Tibial nerve (tissue), 4 donors: ENCODE measurements around the gene LRWD1. TPM values are rescaled to one million over a fixed set of nuclear protein-coding genes. Genes with fewer than 3 reads are reported as not detected.

Experiments
- DNase-seq, 2 donors: peaks; one replicate each; pipeline ENCODE4 v3.0.0-alpha.2; 2019; ENCODE audit warnings: low spot score in 2 of 2
- H3K27ac ChIP-seq, 4 donors: fragments of 200-600 bp; sonication (generic) in 3 of 4; one replicate each; pipeline ENCODE4 v1.5.1; 2017 to 2019; ENCODE audit warnings: mild to moderate bottlenecking in 1 of 4
- H3K27me3 ChIP-seq, 2 donors: fragments of 200-600 bp; sonication (generic) in 1 of 2; one replicate each; pipeline versions ENCODE4 v1.5.1 to v1.6.0; 2017 to 2019
- H3K36me3 ChIP-seq, 3 donors: fragments of 200-600 bp; sonication (generic); one replicate each; pipeline ENCODE4 v1.5.1; 2018 to 2019
- H3K4me1 ChIP-seq, 4 donors: fragments of 200-600 bp; sonication (generic) in 3 of 4; one replicate each; pipeline ENCODE4 v1.5.1; 2017 to 2019
- H3K4me3 ChIP-seq, 4 donors: fragments of 200-600 bp; sonication (generic) in 3 of 4; one replicate each; pipeline ENCODE4 v1.5.1; 2017 to 2019; ENCODE audit warnings: mild to moderate bottlenecking in 1 of 4, moderate library complexity in 1 of 4
- H3K9me3 ChIP-seq, 4 donors: fragments of 200-600 bp; sonication (generic) in 3 of 4; one replicate each; pipeline ENCODE4 v1.5.1; 2017 to 2019
- EP300 ChIP-seq, 2 donors: sonication (generic); formaldehyde crosslinking; IDR thresholded peaks; one replicate each; pipeline ENCODE4 v1.6.1; 2017; ENCODE audit warnings: antibody characterized with exemption in 2 of 2, mild to moderate bottlenecking in 1 of 2
- POLR2A ChIP-seq, 2 donors: fragments of 450-650 bp; IDR thresholded peaks; one replicate each; pipeline ENCODE4 v1.6.1; 2017; ENCODE audit warnings: antibody characterized with exemption in 2 of 2, mild to moderate bottlenecking in 2 of 2, moderate library complexity in 2 of 2
- WGBS, 2 donors: methylation state at CpG; one replicate each; pipeline ENCODE4 v1.1.5; 2018; 5-methylcytosine and 5-hydroxymethylcytosine counted together
- total RNA-seq, 4 donors: library from RNA; depleted of rRNA; stranded (reverse); fragments of >200 nt; gene quantifications; one replicate each; pipeline ENCODE4 v1.1.0, GENCODE V29; 2016
- TF ChIP-seq, protein P1 (sequence below), 5 experiments: fragments of 200-600 bp in 3 of 5; fragments of 450-650 bp in 2 of 5; sonication (generic) in 3 of 5; IDR thresholded peaks; one replicate each; pipeline ENCODE4 v1.5.1; 2016 to 2019; ENCODE audit warnings: antibody characterized with exemption in 5 of 5, mild to moderate bottlenecking in 3 of 5, moderate library complexity in 2 of 5

LRWD1 gene
- total RNA-seq, 4 donors from 2014 or later, result 14.6 to 41.4 (median 28.2) TPM

DNA sequence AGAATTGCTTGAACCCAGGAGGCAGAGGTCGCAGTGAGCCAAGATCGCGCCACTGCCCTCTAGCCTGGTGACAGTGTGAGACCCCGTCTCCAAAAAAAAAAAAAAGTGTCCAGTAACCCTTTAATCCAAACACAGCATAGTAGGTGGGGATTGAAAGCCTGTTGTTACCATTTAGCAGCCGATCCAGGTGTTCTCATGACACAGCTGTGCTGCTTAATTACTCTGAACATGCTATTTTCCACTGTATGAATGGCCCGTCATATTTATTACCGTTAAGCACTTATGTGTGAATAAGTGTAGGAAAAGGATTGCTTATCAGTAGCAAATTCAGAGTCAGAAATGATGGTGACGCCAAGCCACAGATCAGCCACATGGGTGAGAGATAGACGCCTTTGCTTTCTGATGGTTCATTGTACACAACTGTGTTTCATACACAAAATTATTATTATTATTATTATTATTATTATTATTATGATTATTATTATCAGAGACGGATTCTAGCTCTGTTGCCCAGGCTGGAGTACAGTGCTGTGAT is 43.0 kb upstream of the LRWD1 start:
- H3K36me3 ChIP-seq, result peaks cover 0 to 83% (median 4%) of the 10 kb centered on the region in 3 donors
- WGBS, 2 donors, result 84 to 90% methylated on average over 10 of the region's 10 CpGs

GRCh38 chr7:102424129-102424551 is 40.6 kb upstream of the LRWD1 start:
- peaks cover 0 to 74% (median under 1%) of the 10 kb centered on the region in 3 donors for H3K36me3 ChIP-seq
- no peak overlapping the region for H3K4me3 ChIP-seq
- peaks cover 0 to 16% (median 0%) of the 10 kb centered on the region in 4 donors for H3K4me1 ChIP-seq
- DNase-seq, result no peak
- TF ChIP-seq EP300 (IDR thresholded peaks at IDR 0.05) (no peak), POLR2A (IDR thresholded peaks at IDR 0.05) (no peak)
- TF ChIP-seq, protein P1, sequence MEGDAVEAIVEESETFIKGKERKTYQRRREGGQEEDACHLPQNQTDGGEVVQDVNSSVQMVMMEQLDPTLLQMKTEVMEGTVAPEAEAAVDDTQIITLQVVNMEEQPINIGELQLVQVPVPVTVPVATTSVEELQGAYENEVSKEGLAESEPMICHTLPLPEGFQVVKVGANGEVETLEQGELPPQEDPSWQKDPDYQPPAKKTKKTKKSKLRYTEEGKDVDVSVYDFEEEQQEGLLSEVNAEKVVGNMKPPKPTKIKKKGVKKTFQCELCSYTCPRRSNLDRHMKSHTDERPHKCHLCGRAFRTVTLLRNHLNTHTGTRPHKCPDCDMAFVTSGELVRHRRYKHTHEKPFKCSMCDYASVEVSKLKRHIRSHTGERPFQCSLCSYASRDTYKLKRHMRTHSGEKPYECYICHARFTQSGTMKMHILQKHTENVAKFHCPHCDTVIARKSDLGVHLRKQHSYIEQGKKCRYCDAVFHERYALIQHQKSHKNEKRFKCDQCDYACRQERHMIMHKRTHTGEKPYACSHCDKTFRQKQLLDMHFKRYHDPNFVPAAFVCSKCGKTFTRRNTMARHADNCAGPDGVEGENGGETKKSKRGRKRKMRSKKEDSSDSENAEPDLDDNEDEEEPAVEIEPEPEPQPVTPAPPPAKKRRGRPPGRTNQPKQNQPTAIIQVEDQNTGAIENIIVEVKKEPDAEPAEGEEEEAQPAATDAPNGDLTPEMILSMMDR (IDR thresholded peaks at IDR 0.05), result no peak
- H3K9me3 ChIP-seq, result no peaks in the 10 kb centered on the region
- peak overlapping the region in 1 of 4 donors; percentile 87 for H3K27ac ChIP-seq
- 48 to 54% methylated on average over 7 to 12 of the region's 12 CpGs for WGBS, 2 donors
- no peaks in the 10 kb centered on the region for H3K27me3 ChIP-seq

More for the DNA sequence above, 43.0 kb upstream of the LRWD1 start:
- Histone ChIP-seq H3K27me3 (no peaks in the 10 kb centered on the region), H3K4me3 (no peak overlapping the region), H3K9me3 (no peaks in the 10 kb centered on the region), H3K4me1 (peaks cover 0 to 16% (median 0%) of the 10 kb centered on the region in 4 donors), H3K27ac (peak overlapping the region in 1 of 4 donors; percentile 19)
- DNase-seq, result no peak
- no peak for TF ChIP-seq EP300 (IDR thresholded peaks at IDR 0.05)
- TF ChIP-seq, protein P1 (IDR thresholded peaks at IDR 0.05), result no peak
- no peak for TF ChIP-seq POLR2A (IDR thresholded peaks at IDR 0.05)

DNA sequence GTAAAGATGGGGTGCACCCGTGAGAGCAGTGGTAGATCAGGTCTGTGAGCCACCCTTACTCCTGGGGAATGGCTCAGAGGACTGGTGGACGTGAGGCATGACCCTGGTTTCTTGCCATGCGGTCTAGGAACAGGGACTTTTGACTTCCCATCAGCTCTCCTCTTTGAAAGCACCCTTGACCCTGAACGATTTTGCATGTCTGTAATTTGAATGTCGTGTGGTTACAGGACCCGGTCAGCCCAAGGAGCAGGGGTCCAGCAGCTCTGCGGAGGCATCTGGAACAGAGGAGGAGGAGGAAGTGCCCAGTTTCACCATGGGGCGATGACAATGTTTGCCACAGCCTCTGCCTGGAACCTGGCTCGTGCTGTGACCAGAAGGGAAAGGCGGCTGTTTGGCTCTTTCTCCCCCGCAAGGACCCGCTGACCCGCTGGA is 40.0 kb upstream of the LRWD1 start:
- no peaks in the 10 kb centered on the region for H3K9me3 ChIP-seq
- H3K27me3 ChIP-seq, result no peaks in the 10 kb centered on the region
- H3K36me3 ChIP-seq, result peaks cover 0 to 69% (median 0%) of the 10 kb centered on the region in 3 donors
- whole genome bisulfite sequencing, 2 donors, result 77 to 86% methylated on average over 10 to 13 of the region's 13 CpGs
- H3K4me3 ChIP-seq, result no peak overlapping the region
- H3K4me1 ChIP-seq, result peaks cover 0 to 16% (median 0%) of the 10 kb centered on the region in 4 donors
- H3K27ac ChIP-seq, result peak overlapping the region in 2 of 4 donors; percentile 48 to 87
- DNase-seq, result no peak
- TF ChIP-seq, protein P1 (IDR thresholded peaks at IDR 0.05), result no peak
- TF ChIP-seq EP300 (IDR thresholded peaks at IDR 0.05) (no peak), POLR2A (IDR thresholded peaks at IDR 0.05) (no peak)

DNA sequence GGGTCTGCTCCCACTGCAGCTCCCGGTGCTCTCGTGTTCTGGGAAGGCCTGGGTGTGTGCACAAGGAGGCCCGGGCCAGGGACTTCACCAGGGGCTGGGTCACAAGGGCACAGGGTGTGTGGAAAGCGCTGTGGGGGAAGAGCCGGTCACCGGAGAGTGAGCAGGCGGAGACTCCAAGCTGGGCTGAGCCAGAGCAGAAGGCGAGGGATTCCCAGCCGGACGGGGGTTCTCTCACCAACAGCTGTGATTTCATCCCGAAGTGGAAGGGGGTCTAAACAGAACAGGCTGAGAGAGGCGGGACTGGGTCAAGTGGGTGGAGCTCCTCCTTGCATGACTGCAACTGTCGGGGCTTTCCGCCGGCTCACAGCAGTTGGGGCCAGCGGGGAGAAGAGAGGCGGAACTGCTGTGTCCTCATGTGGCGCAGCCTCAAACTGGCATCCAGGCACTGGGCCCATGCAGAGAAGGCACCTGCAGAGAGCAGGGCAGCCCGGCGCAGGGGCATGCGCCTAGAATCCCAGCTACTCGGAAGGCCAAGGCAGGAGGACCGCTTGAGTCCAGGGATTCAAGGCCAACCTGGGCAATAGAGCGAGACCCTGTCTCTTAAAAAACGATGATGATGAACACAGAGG is 39.0 kb upstream of the LRWD1 start:
- H3K4me3 ChIP-seq, result no peak overlapping the region
- H3K4me1 ChIP-seq, result peaks cover 0 to 18% (median 2%) of the 10 kb centered on the region in 4 donors
- no peak for DNase-seq
- WGBS, 2 donors, result 71 to 76% methylated on average over 23 to 24 of the region's 25 CpGs
- no peaks in the 10 kb centered on the region for H3K9me3 ChIP-seq
- peak overlapping the region in 3 of 4 donors; percentile 48 to 87 (median 67) for H3K27ac ChIP-seq
- peaks cover 0 to 61% (median 0%) of the 10 kb centered on the region in 3 donors for H3K36me3 ChIP-seq
- TF ChIP-seq POLR2A (IDR thresholded peaks at IDR 0.05) (no peak), EP300 (IDR thresholded peaks at IDR 0.05) (no peak)
- no peaks in the 10 kb centered on the region for H3K27me3 ChIP-seq

DNA sequence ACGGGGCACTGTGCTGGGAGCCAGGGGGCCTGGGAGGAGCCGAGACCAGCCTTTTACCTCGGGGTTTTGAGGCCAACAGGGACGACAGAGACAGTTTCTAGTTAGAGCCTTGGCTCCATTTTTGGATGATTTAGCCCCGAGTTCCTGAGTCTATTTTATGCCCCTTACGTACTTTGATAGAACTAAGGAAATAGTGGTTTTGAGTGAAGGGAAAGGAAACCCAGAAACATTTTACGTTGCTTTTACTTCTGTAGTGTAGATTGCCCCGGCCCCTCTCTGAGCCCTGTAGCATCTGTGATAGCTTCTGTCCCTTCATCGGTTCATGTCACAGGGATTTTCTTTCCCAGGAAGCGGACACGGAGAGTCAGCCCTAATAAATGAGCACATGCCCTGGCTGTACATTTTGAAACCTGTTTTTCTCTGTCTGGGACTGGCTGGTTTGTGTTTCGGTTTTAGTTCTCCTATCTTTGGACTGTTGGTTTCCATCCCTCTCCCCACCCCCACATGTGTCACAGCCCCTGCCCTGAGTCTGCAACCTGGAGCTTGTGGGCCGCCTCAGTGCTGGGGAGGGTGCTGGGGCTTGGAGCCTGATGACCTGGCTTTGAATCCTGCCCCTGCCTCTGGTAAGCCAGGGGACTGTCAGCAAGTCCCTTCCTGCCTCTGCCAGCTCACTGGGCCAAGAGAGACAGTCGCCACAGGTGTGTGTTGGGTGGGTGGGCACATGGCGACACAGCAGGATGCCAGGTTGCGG is 38.3 kb upstream of the LRWD1 start:
- Histone ChIP-seq H3K9me3 (no peaks in the 10 kb centered on the region), H3K4me1 (peaks cover 0 to 20% (median 4%) of the 10 kb centered on the region in 4 donors), H3K27me3 (no peaks in the 10 kb centered on the region), H3K4me3 (no peak overlapping the region), H3K27ac (peak overlapping the region in 3 of 4 donors; percentile 48 to 87 (median 67)), H3K36me3 (peaks cover 0 to 54% (median 0%) of the 10 kb centered on the region in 3 donors)
- WGBS, 2 donors, result 73 to 87% methylated on average over 16 of the region's 16 CpGs
- DNase-seq, result no peak
- TF ChIP-seq EP300 (IDR thresholded peaks at IDR 0.05), result no peak
- TF ChIP-seq, protein P1 (IDR thresholded peaks at IDR 0.05), result no peak
- no peak for TF ChIP-seq POLR2A (IDR thresholded peaks at IDR 0.05)
